DOHH2 (cell line): Measurements from ENCODE around the gene VPS72.

Experiments
- H3F3A ChIP-seq: fragments of 200-600 bp; sonication (generic), shearing (Covaris generic); 2 replicates; pipeline ENCODE4 v1.6.0; 2016; ENCODE audit warnings: antibody characterized with exemption, mild to moderate bottlenecking; ENCODE audit not compliant: control insufficient read depth, insufficient read depth
- H3K27ac ChIP-seq: fragments of 200-600 bp; sonication (generic); 2 replicates; pipeline ENCODE4 v1.5.1; 2014; ENCODE audit warnings: low read depth, mild to moderate bottlenecking, low read length, moderate library complexity
- H3K27me3 ChIP-seq: fragments of 200-600 bp; sonication (generic); 2 replicates; pipeline ENCODE4 v1.6.1; 2014; ENCODE audit warnings: mild to moderate bottlenecking, low read length, mixed read lengths; ENCODE audit not compliant: control insufficient read depth
- H3K36me3 ChIP-seq: fragments of 200-600 bp; sonication (generic); 2 replicates; pipeline ENCODE4 v1.6.1; 2014; ENCODE audit warnings: mild to moderate bottlenecking, low read length, moderate library complexity, mixed read lengths; ENCODE audit not compliant: control insufficient read depth
- H3K4me1 ChIP-seq: fragments of 200-600 bp; sonication (generic); 2 replicates; pipeline ENCODE4 v1.6.1; 2014; ENCODE audit warnings: mild to moderate bottlenecking, low read length, mixed read lengths; ENCODE audit not compliant: control insufficient read depth
- H3K4me2 ChIP-seq: fragments of 200-600 bp; sonication (generic); 2 replicates; pipeline ENCODE4 v1.6.0; 2014; ENCODE audit warnings: mild to moderate bottlenecking, low read length, moderate library complexity
- H3K4me3 ChIP-seq: fragments of 200-600 bp; sonication (generic); 2 replicates; pipeline ENCODE4 v1.5.1; 2014; ENCODE audit warnings: mild to moderate bottlenecking, low read length, mixed read lengths
- H3K79me2 ChIP-seq: fragments of 200-600 bp; sonication (generic); 2 replicates; pipeline ENCODE4 v1.6.1; 2014; ENCODE audit warnings: mild to moderate bottlenecking, low read length, mixed read lengths; ENCODE audit not compliant: control insufficient read depth
- H3K9me2 ChIP-seq: fragments of 200-600 bp; sonication (generic); replicated peaks from 2 replicates; pipeline ENCODE4 v1.6.1; 2014; ENCODE audit warnings: mild to moderate bottlenecking, low read length, mixed read lengths; ENCODE audit not compliant: control insufficient read depth
- H3K9me3 ChIP-seq: fragments of 200-600 bp; sonication (generic); 2 replicates; pipeline ENCODE4 v1.6.1; 2014; ENCODE audit warnings: antibody characterized with exemption, low read length, mixed read lengths; ENCODE audit not compliant: control insufficient read depth, insufficient read depth
- H4K20me1 ChIP-seq: fragments of 200-600 bp; sonication (generic); 2 replicates; pipeline ENCODE4 v1.6.0; 2014; ENCODE audit warnings: low read depth, mild to moderate bottlenecking, antibody characterized with exemption, low read length, moderate library complexity; ENCODE audit not compliant: control insufficient read depth, insufficient read depth
- CTCF ChIP-seq: fragments of 200-600 bp; sonication (generic); IDR thresholded peaks from one replicate; pipeline ENCODE4 v1.5.1; 2014; ENCODE audit warnings: antibody characterized with exemption, mild to moderate bottlenecking, low read depth, low read length; ENCODE audit not compliant: poor library complexity, severe bottlenecking
- EZH2phosphoT487 ChIP-seq: fragments of 200-600 bp; sonication (generic); IDR thresholded peaks from 2 replicates; pipeline ENCODE4 v1.6.1; 2017; ENCODE audit warnings: borderline replicate concordance, mild to moderate bottlenecking, antibody characterized with exemption, low read length, moderate library complexity, mixed read lengths

VPS72 gene

GRCh38 chr1:151128800-151129199 is 61.2 kb downstream of the VPS72 start:
- Histone ChIP-seq H4K20me1 (no peaks in the 10 kb centered on the region), H3K79me2 (no peaks in the 10 kb centered on the region), H3K27me3 (0 out of 2 replicates have a peak, but pooled peaks cover 4% of the 10 kb centered on the region), H3K4me1 (peaks cover 15% of the 10 kb centered on the region), H3K36me3 (no peaks in the 10 kb centered on the region), H3K4me2 (no peak overlapping the region), H3K9me3 (no peaks in the 10 kb centered on the region), H3F3A (no peaks in the 10 kb centered on the region), H3K4me3 (no peak overlapping the region), H3K27ac (no peak overlapping the region), H3K9me2 (no peaks in the 10 kb centered on the region)
- TF ChIP-seq CTCF (no peak), EZH2phosphoT487 (no peak)
